H1 (cell line): ENCODE data around the gene STX11. TPM values are rescaled to one million over a fixed set of nuclear protein-coding genes. Genes with fewer than 3 reads are reported as not detected.

Experiments used
- CTCF ChIA-PET: fragments of 300-600 bp; sonication (Branson Sonifier 250); formaldehyde crosslinking; loops from one replicate; lab custom pipeline; 2021; ENCODE audit not compliant: partially characterized antibody; lab: Charles Lee
- POLR2A ChIA-PET: fragments of 300-600 bp; sonication (Branson Sonifier 250); formaldehyde crosslinking; loops from one replicate; lab custom pipeline; 2021; ENCODE audit warnings: inconsistent platforms; ENCODE audit not compliant: partially characterized antibody; lab: Charles Lee
- DNase-seq, 2 experiments: peaks; one replicate each; pipeline versions ENCODE4 v3.0.0 to v3.0.0-alpha.2; 2010 to 2022; ENCODE audit warnings: low spot score in 2 of 2, low read depth in 1 of 2, mixed read lengths in 1 of 2
- FAIRE-seq: peaks from 2 replicates; lab custom pipeline; 2011; peaks lifted over from hg19 to GRCh38; lab: Jason Lieb, UNC
- H2AFZ ChIP-seq: 2 replicates; pipeline ENCODE4 v1.8.1; 2012; ENCODE audit warnings: low read length, inconsistent platforms
- H2AK5ac ChIP-seq: 2 replicates; pipeline ENCODE4 v1.6.1; 2013; ENCODE audit warnings: low read depth, low read length
- H2BK120ac ChIP-seq: replicated peaks from 2 replicates; pipeline ENCODE3; 2013; ENCODE audit warnings: low read depth, low read length, inconsistent platforms
- H2BK12ac ChIP-seq: 2 replicates; pipeline ENCODE4 v1.6.1; 2013; ENCODE audit warnings: low read depth, low read length
- H2BK15ac ChIP-seq: 2 replicates; pipeline ENCODE4 v1.6.1; 2013; ENCODE audit warnings: low read length
- H2BK20ac ChIP-seq: 2 replicates; pipeline ENCODE4 v1.6.1; 2013; ENCODE audit warnings: low read length
- H2BK5ac ChIP-seq: 2 replicates; pipeline ENCODE4 v1.6.1; 2013; ENCODE audit warnings: low read depth, low read length
- H3K14ac ChIP-seq: 2 replicates; pipeline ENCODE4 v1.6.1; 2013; ENCODE audit warnings: inconsistent platforms; ENCODE audit not compliant: insufficient read length
- H3K18ac ChIP-seq: 2 replicates; pipeline ENCODE4 v1.6.1; 2013; ENCODE audit warnings: low read length; ENCODE audit errors: extremely low read depth
- H3K23ac ChIP-seq: 2 replicates; pipeline ENCODE4 v1.6.1; 2013; ENCODE audit warnings: inconsistent platforms; ENCODE audit not compliant: insufficient read length
- H3K23me2 ChIP-seq: 2 replicates; pipeline ENCODE4 v1.6.1; 2013; ENCODE audit warnings: low read depth, low read length
- H3K27ac ChIP-seq: 2 replicates; pipeline ENCODE4 v1.6.1; 2011; ENCODE audit warnings: low read depth, low read length, inconsistent platforms
- H3K27me3 ChIP-seq, 4 experiments: replicated peaks in 1 of 4; 1 replicate in 1 of 4; 2 replicates in 3 of 4; pipeline versions ENCODE4 v1.6.1 to v1.8.1; 2011 to 2013; ENCODE audit warnings: low read length in 3 of 4, mild to moderate bottlenecking in 3 of 4, inconsistent platforms in 2 of 4, mixed read lengths in 2 of 4, moderate library complexity in 1 of 4; ENCODE audit not compliant: control insufficient read depth in 3 of 4, insufficient read depth in 3 of 4; ENCODE audit errors: extremely low read depth in 1 of 4
- H3K36me3 ChIP-seq, 4 experiments: 2 replicates each; pipeline versions ENCODE4 v1.6.1 to v1.8.1; 2011 to 2013; ENCODE audit warnings: mild to moderate bottlenecking in 4 of 4, low read length in 3 of 4, moderate library complexity in 2 of 4, control low read depth in 1 of 4, inconsistent platforms in 1 of 4; ENCODE audit not compliant: insufficient read depth in 4 of 4, control insufficient read depth in 2 of 4
- H3K4ac ChIP-seq: replicated peaks from 2 replicates; pipeline ENCODE3; 2013; ENCODE audit warnings: low read length, low read depth, mixed read lengths, inconsistent platforms; ENCODE audit not compliant: insufficient read length
- H3K4me1 ChIP-seq, 4 experiments: replicated peaks in 1 of 4; 1 replicate in 1 of 4; 2 replicates in 3 of 4; pipeline versions ENCODE4 v1.6.1 to v1.8.1; 2011 to 2013; ENCODE audit warnings: low read length in 3 of 4, inconsistent platforms in 2 of 4, mixed read lengths in 1 of 4; ENCODE audit not compliant: insufficient read depth in 4 of 4, control insufficient read depth in 3 of 4
- H3K4me2 ChIP-seq, 2 experiments: 2 replicates each; pipeline versions ENCODE4 v1.6.1 to v1.8.1; 2011 to 2013; ENCODE audit warnings: low read depth in 2 of 2, low read length in 2 of 2, control low read depth in 1 of 2, inconsistent platforms in 1 of 2, mild to moderate bottlenecking in 1 of 2; ENCODE audit not compliant: insufficient read depth in 1 of 2
- H3K4me3 ChIP-seq, 4 experiments: fragments of 200-600, 300-600 bp in 1 of 4; sonication (generic), shearing (Covaris generic), sonication (Bioruptor Twin) in 1 of 4; 2 replicates each; pipeline versions ENCODE4 v1.5.1 to v1.8.1; 2011 to 2016; ENCODE audit warnings: low read length in 4 of 4, low read depth in 3 of 4, control low read depth in 2 of 4, inconsistent platforms in 2 of 4, mild to moderate bottlenecking in 2 of 4, mixed read lengths in 1 of 4, moderate library complexity in 1 of 4; ENCODE audit not compliant: insufficient read depth in 2 of 4; ENCODE audit errors: extremely low read depth in 1 of 4
- H3K56ac ChIP-seq: replicated peaks from 2 replicates; pipeline ENCODE3; 2013; ENCODE audit warnings: low read depth, mild to moderate bottlenecking, mixed read lengths, low read length, inconsistent platforms; ENCODE audit not compliant: insufficient read length
- H3K79me1 ChIP-seq: 2 replicates; pipeline ENCODE4 v1.6.1; 2013; ENCODE audit warnings: low read depth, low read length, control low read depth
- H3K79me2 ChIP-seq, 2 experiments: 2 replicates each; pipeline versions ENCODE4 v1.6.1 to v1.8.1; 2012 to 2013; ENCODE audit warnings: low read length in 2 of 2, mild to moderate bottlenecking in 2 of 2, inconsistent platforms in 1 of 2; ENCODE audit not compliant: insufficient read depth in 2 of 2, control insufficient read depth in 1 of 2
- H3K9ac ChIP-seq, 4 experiments: replicated peaks in 1 of 4; 1 replicate in 1 of 4; 2 replicates in 3 of 4; pipeline versions ENCODE4 v1.6.1 to v1.8.1; 2011 to 2013; ENCODE audit warnings: low read depth in 3 of 4, low read length in 3 of 4, control low read depth in 2 of 4, mild to moderate bottlenecking in 2 of 4, moderate library complexity in 2 of 4, inconsistent platforms in 1 of 4; ENCODE audit errors: extremely low read depth in 1 of 4
- H3K9me3 ChIP-seq, 2 experiments: 2 replicates each; pipeline versions ENCODE4 v1.6.1 to v1.8.1; 2012 to 2013; ENCODE audit warnings: mild to moderate bottlenecking in 2 of 2, moderate library complexity in 2 of 2, control low read depth in 1 of 2, inconsistent platforms in 1 of 2, low read depth in 1 of 2, low read length in 1 of 2, mixed read lengths in 1 of 2; ENCODE audit not compliant: insufficient read depth in 2 of 2
- H4K20me1 ChIP-seq, 2 experiments: replicated peaks in 1 of 2; 2 replicates each; pipeline versions ENCODE3 to v1.8.1; 2011 to 2013; ENCODE audit warnings: inconsistent platforms in 2 of 2, low read length in 2 of 2, mild to moderate bottlenecking in 1 of 2; ENCODE audit not compliant: insufficient read depth in 2 of 2, control insufficient read depth in 1 of 2
- H4K5ac ChIP-seq: 2 replicates; pipeline ENCODE4 v1.6.1; 2013; ENCODE audit warnings: low read length, low read depth, mixed read lengths, inconsistent platforms; ENCODE audit not compliant: insufficient read length
- H4K8ac ChIP-seq: 2 replicates; pipeline ENCODE4 v1.8.0; 2013; ENCODE audit warnings: mild to moderate bottlenecking, moderate library complexity, low read length, inconsistent platforms; ENCODE audit not compliant: insufficient read depth; ENCODE audit errors: extremely low read depth
- H4K91ac ChIP-seq: replicated peaks from 2 replicates; pipeline ENCODE3; 2013; ENCODE audit warnings: low read length, mixed read lengths, inconsistent platforms; ENCODE audit not compliant: insufficient read length
- ATF3 ChIP-seq: IDR thresholded peaks from 2 replicates; pipeline ENCODE4 v1.6.1; 2011; ENCODE audit warnings: low read depth, mild to moderate bottlenecking, low read length; ENCODE audit not compliant: insufficient read depth
- BACH1 ChIP-seq: IDR thresholded peaks from 2 replicates; pipeline ENCODE4 v1.6.1; 2012; ENCODE audit warnings: low read length, improper control_type of control experiment
- CTCF ChIP-seq, 3 experiments: IDR thresholded peaks; 1 replicate in 2 of 3; 2 replicates in 1 of 3; pipeline versions ENCODE4 v1.5.1 to v1.6.1; 2011; ENCODE audit warnings: low read length in 3 of 3, mild to moderate bottlenecking in 3 of 3, inconsistent platforms in 2 of 3, low read depth in 1 of 3, moderate library complexity in 1 of 3; ENCODE audit not compliant: insufficient read depth in 1 of 3; ENCODE audit errors: control extremely low read depth in 1 of 3
- EZH2 ChIP-seq: fragments of 200-600 bp; sonication (generic); IDR thresholded peaks from 2 replicates; pipeline ENCODE4 v1.7.1; 2012; ENCODE audit warnings: low read depth, mild to moderate bottlenecking, moderate library complexity, low read length, inconsistent platforms; ENCODE audit not compliant: severe bottlenecking
- HDAC2 ChIP-seq, 2 experiments: fragments of 300-600 bp in 1 of 2; sonication (generic) in 1 of 2; IDR thresholded peaks; 2 replicates each; pipeline ENCODE4 v1.6.1; 2011 to 2012; ENCODE audit warnings: low read depth in 2 of 2, low read length in 2 of 2, mild to moderate bottlenecking in 2 of 2, moderate library complexity in 2 of 2, borderline replicate concordance in 1 of 2, inconsistent platforms in 1 of 2
- RAD21 ChIP-seq, 2 experiments: IDR thresholded peaks in 1 of 2; conservative IDR thresholded peaks in 1 of 2; 2 replicates each; pipeline ENCODE4 v1.6.1; 2011; ENCODE audit warnings: low read depth in 2 of 2, low read length in 2 of 2, improper control_type of control experiment in 1 of 2, inconsistent platforms in 1 of 2, mild to moderate bottlenecking in 1 of 2, moderate library complexity in 1 of 2
- RNF2 ChIP-seq: fragments of 200-900, 300-1000 bp; sonication (generic); IDR thresholded peaks from 2 replicates; pipeline ENCODE4 v1.7.1; 2016; ENCODE audit warnings: borderline replicate concordance, low read depth, mild to moderate bottlenecking, antibody characterized with exemption, low read length; ENCODE audit not compliant: poor library complexity, severe bottlenecking; ENCODE audit errors: missing control alignments
- WGBS, 2 experiments: shearing (Covaris generic) in 1 of 2; methylation state at CpG; one replicate each; pipeline versions ENCODE4 v1.1.6 to v1.1.7; 2013 to 2015; ENCODE audit warnings: low lambda C conversion rate in 2 of 2, mixed read lengths in 2 of 2, inconsistent platforms in 1 of 2, low coverage in 1 of 2, missing lambda C conversion rate in 1 of 2; ENCODE audit not compliant: insufficient replicate concordance in 2 of 2, insufficient coverage in 1 of 2, insufficient read length in 1 of 2; ENCODE audit errors: extremely low coverage in 1 of 2, missing lambda C conversion rate in 1 of 2; 5-methylcytosine and 5-hydroxymethylcytosine counted together
- polyA plus RNA-seq, 7 experiments: library from polyadenylated mRNA; depleted of rRNA in 3 of 7; stranded (reverse) in 5 of 7; unstranded in 2 of 7; fragments of >200 nt in 5 of 7; fragments of 200-250 nt in 2 of 7; gene quantifications; 1 replicate in 5 of 7; 2 replicates in 1 of 7; 4 replicates in 1 of 7; pipeline versions ENCODE4 v1.2.1 to v1.2.3, GENCODE V29; 2011 to 2013; ENCODE audit warnings: missing spikeins in 2 of 7, mixed read lengths in 2 of 7
- total RNA-seq: library from RNA; stranded (reverse); fragmentation: NEBNext Ultra II Directional; extraction: Animal tissue kit (Norgen Biotek cat#: 25700); gene quantifications from 2 replicates; pipeline ENCODE4 v1.2.1, GENCODE V29; 2021

Gene STX11
- total and polyA plus RNA-seq, 2 of the 8 experiments (the other 6 are each of a cell fraction or from before 2014, with no cell fraction given): 0.15 to 0.34 TPM

DNA sequence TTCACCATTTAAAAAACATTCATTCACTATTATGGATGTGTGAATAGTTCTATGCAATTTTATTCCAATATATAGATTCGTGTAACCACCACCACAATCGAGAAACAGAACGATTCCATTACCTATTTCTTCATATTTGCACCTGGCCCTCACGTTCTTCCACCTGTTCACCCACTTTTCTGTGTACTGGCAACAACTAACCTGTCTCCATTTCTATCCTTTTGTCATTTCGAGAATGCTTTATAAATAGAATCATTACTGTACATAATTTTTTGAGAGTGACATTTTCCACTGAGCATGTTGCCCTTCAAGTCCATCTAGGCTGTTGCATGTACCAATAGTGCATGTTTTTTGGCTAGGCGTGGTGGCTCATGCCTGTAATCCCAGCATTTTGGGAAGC lies 23.2 kb upstream of the STX11 start:
- CTCF ChIA-PET: interaction anchor here (0.7 to 1.0 kb wide), 2 partner anchors 185 to 629 kb away, joined by 3 to 4 read pairs; no protein-coding TSS in a partner anchor
- no peak for TF ChIP-seq ATF3
- TF ChIP-seq HDAC2 (IDR thresholded peaks at IDR 0.05; ENCODE audit: borderline replicate concordance in 1 of 2, low read depth in 2 of 2, low read length in 2 of 2): no peak
- TF ChIP-seq EZH2: no peak
- TF ChIP-seq RAD21 (IDR thresholded peaks at IDR 0.05 in 1 of 2, conservative IDR thresholded peaks at IDR 0.05 in 1 of 2; ENCODE audit: low read depth in 2 of 2, low read length in 2 of 2): no peak
- no peak for TF ChIP-seq RNF2
- no peak for TF ChIP-seq BACH1
- TF ChIP-seq CTCF (IDR thresholded peaks at IDR 0.05; ENCODE audit: control extremely low read depth in 1 of 3, insufficient read depth in 1 of 3, low read depth in 1 of 3, low read length in 3 of 3): no peak

More for the DNA sequence above, 23.2 kb upstream of the STX11 start:
- no peak overlapping the region for H4K8ac ChIP-seq
- no peak overlapping the region for H2BK120ac ChIP-seq
- H3K18ac ChIP-seq: no peak overlapping the region
- H3K23ac ChIP-seq: no peak overlapping the region
- no peak overlapping the region for H3K4ac ChIP-seq
- H3K9me3 ChIP-seq: no peaks in the 10 kb centered on the region
- H3K27me3 ChIP-seq: no peaks in the 10 kb centered on the region
- H3K4me1 ChIP-seq: no peaks in the 10 kb centered on the region
- no peak overlapping the region for H2AK5ac ChIP-seq
- no peak overlapping the region for H3K4me3 ChIP-seq
- no peak overlapping the region for H2BK20ac ChIP-seq
- no peak overlapping the region for H2AFZ ChIP-seq
- no peaks in the 10 kb centered on the region for H4K20me1 ChIP-seq
- H2BK15ac ChIP-seq: no peak overlapping the region
- no peak overlapping the region for H3K14ac ChIP-seq
- POLR2A ChIA-PET: interaction anchor here (0.7 kb wide), 1 partner anchor 444 kb away, joined by 3 read pairs; no protein-coding TSS in a partner anchor
- H3K9ac ChIP-seq: no peak overlapping the region
- H3K4me2 ChIP-seq: no peak overlapping the region
- H2BK5ac ChIP-seq: no peak overlapping the region
- H3K79me1 ChIP-seq: no peaks in the 10 kb centered on the region
- no peak overlapping the region for H3K27ac ChIP-seq
- H4K5ac ChIP-seq: no peak overlapping the region
- H3K79me2 ChIP-seq: no peaks in the 10 kb centered on the region
- FAIRE-seq (no peak), DNase-seq (no peak)
- H3K23me2 ChIP-seq: no peaks in the 10 kb centered on the region
- no peak overlapping the region for H3K56ac ChIP-seq
- WGBS, 2 experiments: 82% methylated on average over 6 of the region's 6 CpGs; no CpG with 5 or more reads in 1 of the 2 experiments
- H4K91ac ChIP-seq: no peak overlapping the region
- no peaks in the 10 kb centered on the region for H3K36me3 ChIP-seq
- H2BK12ac ChIP-seq: no peak overlapping the region
